Activated CD4-positive, alpha-beta T cell treated with anti-CD3 and anti-CD28 coated beads, Interleukin-2, amount 50 U/mL, for 48 hours (primary cell): ENCODE measurements around the gene RFXAP.
A peak's percentile ranks its signal among the peaks of the same experiment; 100 is the strongest.
"Not testable (repeated sequence)": the region's sequence is repeated elsewhere in the genome, so short reads cannot be mapped to it uniquely, and the experiment has no call there.

Source experiments
- DNase-seq, 2 experiments: peaks; one replicate each; pipeline ENCODE4 v3.0.0-alpha.2; 2020

The RFXAP gene

GRCh38 chr13:36818804-36819738, at the start of gene RFXAP:
Gene RFXAP, plus strand, starts transcription at chr13:36819222. Its CDS starts 136 bp downstream, at chr13:36819358.
- DNase-seq = peak; percentile 89 to 91

GRCh38 chr13:36769545-36769944, 49.5 kb upstream of the RFXAP start:
- no peak for DNase-seq

GRCh38 chr13:36770741-36771140, 48.3 kb upstream of the RFXAP start:
- DNase-seq = no peak

- DNase-seq = no peak
Observed at GRCh38 chr13:36772853-36773252, 46.2 kb upstream of the RFXAP start.

- DNase-seq = no peak
Observed at GRCh38 chr13:36774931-36775330, 44.1 kb upstream of the RFXAP start.

- no peak for DNase-seq
Observed at GRCh38 chr13:36776175-36776574, 42.8 kb upstream of the RFXAP start.

- DNase-seq = no peak
Observed at GRCh38 chr13:36778083-36778671, 40.8 kb upstream of the RFXAP start.

GRCh38 chr13:36783890-36784289, 35.1 kb upstream of the RFXAP start:
- DNase-seq = no peak

GRCh38 chr13:36786175-36786574, 32.8 kb upstream of the RFXAP start:
- not testable (repeated sequence) for DNase-seq

- no peak for DNase-seq
Observed at GRCh38 chr13:36787181-36787580, 31.8 kb upstream of the RFXAP start.

- DNase-seq = no peak
Observed at GRCh38 chr13:36788276-36788675, 30.7 kb upstream of the RFXAP start.

- no peak for DNase-seq
Observed at GRCh38 chr13:36789061-36789460, 30.0 kb upstream of the RFXAP start.

- no peak for DNase-seq
Observed at GRCh38 chr13:36789730-36790129, 29.3 kb upstream of the RFXAP start.

- no peak for DNase-seq
Observed at GRCh38 chr13:36794706-36795105, 24.3 kb upstream of the RFXAP start.

- DNase-seq = no peak
Observed at GRCh38 chr13:36795463-36795862, 23.6 kb upstream of the RFXAP start.

- no peak for DNase-seq
Observed at GRCh38 chr13:36796052-36796451, 23.0 kb upstream of the RFXAP start.

GRCh38 chr13:36801035-36801434, 18.0 kb upstream of the RFXAP start:
- no peak for DNase-seq

- no peak for DNase-seq
Observed at GRCh38 chr13:36804588-36804987, 14.4 kb upstream of the RFXAP start.

- DNase-seq = no peak
Observed at GRCh38 chr13:36806102-36806501, 12.9 kb upstream of the RFXAP start.

GRCh38 chr13:36807616-36808015, 11.4 kb upstream of the RFXAP start:
- no peak for DNase-seq

- no peak for DNase-seq
Observed at GRCh38 chr13:36813225-36813624, 5.8 kb upstream of the RFXAP start.

GRCh38 chr13:36814465-36814864, 4.6 kb upstream of the RFXAP start:
- DNase-seq = no peak

GRCh38 chr13:36815062-36815461, 4.0 kb upstream of the RFXAP start:
- DNase-seq = no peak
